GM19099 (cell line): ENCODE measurements around the gene LDLRAD4.

ENCODE experiments used
- POLR2A ChIP-seq: IDR thresholded peaks from 3 replicates; pipeline ENCODE4 v1.6.1; 2011; ENCODE audit warnings: low read depth; ENCODE audit not compliant: insufficient read length; ENCODE audit errors: extremely low read depth

LDLRAD4 gene

GRCh38 chr18:13218368-13218991 is at the start of gene LDLRAD4:
Gene LDLRAD4 (plus strand): TSS chr18:13218760.
- TF ChIP-seq POLR2A = no peak

DNA sequence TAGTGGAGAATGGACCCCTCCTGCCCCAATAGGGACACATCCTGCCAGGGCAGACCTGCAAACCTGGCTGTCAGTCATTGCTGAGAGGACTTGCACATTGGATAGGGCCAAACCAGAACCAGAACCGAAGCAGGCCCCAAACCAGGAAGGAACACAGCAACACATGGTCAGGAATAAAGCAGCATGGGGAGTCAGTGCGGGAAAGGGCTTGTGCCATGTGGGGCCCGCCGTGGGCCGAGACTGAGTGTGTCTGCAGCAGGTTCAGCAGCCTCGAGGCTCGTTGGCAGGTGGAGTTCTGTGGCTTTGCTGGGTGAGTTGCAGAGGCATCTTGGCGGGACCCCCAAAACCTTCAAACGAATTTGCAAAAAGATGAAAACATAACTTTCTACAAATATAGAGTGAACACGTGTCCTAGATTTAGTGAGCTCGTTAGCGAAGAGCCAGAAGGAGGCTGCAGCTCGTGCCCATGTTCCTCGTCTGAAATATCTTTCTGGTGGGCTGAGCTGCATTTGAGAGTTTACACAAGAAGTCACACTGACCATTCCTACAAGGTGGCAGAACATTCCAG is 44.9 kb upstream of the LDLRAD4 start:
- TF ChIP-seq POLR2A = no peak

GRCh38 chr18:13175266-13175665 is 43.3 kb upstream of the LDLRAD4 start:
- no peak for TF ChIP-seq POLR2A

DNA sequence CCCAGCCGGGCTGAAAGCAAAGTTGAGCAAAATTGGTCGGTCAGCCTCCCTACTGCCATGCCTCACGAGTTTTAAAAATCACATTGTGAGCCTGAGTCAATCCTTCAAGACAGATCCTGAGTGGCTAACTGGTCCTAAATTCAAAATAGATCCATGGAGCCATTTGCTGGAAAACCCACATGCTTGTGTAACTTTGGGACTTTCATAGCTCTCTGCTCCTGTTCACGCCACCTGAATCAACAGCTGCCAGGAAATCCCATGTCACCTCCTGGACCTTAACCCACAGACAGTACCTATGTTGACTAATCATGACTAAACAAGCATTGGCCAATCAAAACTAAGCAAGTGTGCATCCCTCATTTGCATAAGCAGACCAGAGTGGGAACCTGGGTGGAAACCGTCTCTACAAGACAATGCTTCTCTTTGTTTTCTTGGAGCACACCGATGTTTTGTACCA is 42.8 kb upstream of the LDLRAD4 start:
- TF ChIP-seq POLR2A = no peak

DNA sequence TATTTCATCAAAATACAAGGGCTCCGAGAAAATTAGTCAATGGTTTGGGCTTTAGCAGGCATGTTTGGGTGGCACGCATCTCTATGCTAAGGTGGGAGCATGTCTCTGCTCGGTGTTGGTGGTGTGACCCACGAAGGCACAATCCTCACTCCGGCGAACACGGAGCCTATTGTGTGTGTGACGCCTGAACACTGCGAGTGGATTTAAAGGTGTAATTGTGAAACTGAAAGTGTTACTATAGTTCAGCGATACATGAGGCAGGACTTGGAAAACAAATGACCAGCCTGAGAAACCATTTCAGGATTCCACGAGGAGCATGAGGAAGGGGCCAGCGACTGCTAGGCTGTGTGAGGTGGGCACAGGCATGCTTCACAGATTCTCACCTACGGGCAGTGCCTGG is 41.7 kb upstream of the LDLRAD4 start:
- no peak for TF ChIP-seq POLR2A

DNA sequence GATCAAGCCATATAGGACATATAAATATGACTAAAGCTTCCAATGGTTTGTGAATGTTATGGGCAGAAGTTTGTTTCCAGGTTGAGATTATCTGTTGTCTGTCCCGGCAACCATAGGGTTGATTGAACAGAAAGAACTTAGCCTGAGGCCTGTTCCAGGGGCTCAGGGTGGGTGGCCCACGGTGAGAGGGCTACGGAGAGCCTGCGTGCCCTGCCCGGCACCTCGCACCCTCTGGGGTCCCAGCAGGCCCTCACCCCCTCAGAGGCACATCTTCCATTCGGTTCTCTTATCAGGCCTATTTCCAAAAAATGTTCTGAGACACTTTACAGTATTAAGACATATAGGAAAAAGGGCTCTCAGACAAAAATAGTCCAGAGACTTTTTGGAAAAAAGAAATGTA is 40.4 kb upstream of the LDLRAD4 start:
- no peak for TF ChIP-seq POLR2A

- TF ChIP-seq POLR2A = no peak
Observed at GRCh38 chr18:13178976-13179375, 39.6 kb upstream of the LDLRAD4 start.

GRCh38 chr18:13179566-13180113 is 38.9 kb upstream of the LDLRAD4 start:
- no peak for TF ChIP-seq POLR2A

- TF ChIP-seq POLR2A = no peak
Observed at GRCh38 chr18:13180614-13181375, 37.8 kb upstream of the LDLRAD4 start.

DNA sequence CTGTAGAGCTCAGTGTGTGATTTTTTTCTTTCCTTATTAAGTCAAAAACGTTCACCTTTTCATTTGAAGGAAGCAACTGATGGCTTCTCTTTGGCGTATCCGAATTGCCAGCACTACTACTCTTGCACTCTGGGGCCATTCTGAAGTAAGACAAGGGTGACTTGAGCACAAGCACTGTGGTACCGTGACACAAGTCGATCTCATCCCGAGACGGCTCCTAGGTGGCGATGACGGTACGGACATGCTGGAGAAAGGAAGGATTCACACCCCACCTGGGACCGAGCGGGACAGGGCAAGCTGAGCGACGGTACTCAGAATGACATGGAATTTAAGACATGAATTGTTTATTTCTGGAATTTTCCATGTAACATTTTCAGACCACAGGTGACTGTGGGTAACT is 36.8 kb upstream of the LDLRAD4 start:
- no peak for TF ChIP-seq POLR2A

DNA sequence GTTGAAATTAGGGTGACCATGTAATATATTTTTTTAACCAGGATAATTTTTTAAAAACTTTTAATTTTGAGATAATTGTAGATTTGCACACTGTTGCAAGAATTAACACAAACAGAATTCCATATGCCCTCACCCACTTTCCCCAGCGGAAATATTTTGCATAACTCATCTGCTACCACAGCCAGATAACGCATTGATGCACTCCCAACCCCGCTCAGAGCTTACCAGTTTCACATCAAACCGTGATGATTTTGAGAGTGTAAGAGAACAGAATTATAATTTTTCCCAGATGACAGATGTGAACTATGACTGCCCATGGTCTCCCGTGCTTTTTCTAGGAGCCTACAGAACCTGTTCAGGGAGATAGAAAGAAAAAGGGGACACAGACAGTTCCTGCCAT is 35.2 kb upstream of the LDLRAD4 start:
- TF ChIP-seq POLR2A = no peak

GRCh38 chr18:13183790-13184189 is 34.8 kb upstream of the LDLRAD4 start:
- no peak for TF ChIP-seq POLR2A

DNA sequence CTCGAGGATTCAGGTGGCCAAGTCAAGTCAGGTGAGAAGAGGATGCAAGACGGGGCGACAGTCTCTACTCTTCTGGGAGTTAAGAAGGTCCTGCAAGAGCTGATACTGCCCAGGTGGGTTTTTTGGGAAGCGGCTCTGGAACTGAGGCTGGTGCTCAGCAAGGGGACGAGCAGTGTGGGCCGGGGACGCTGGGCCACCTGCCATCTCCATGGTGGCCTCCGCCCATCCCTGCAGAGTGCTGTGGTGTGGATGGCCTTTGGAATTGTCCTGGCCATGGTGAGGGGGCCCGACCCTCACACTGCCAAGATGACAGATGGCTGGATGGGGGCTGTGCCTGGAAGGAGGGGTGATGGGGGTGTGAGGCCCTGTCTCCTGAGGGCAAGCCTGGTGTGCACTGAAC is 34.2 kb upstream of the LDLRAD4 start:
- TF ChIP-seq POLR2A = no peak

- TF ChIP-seq POLR2A = no peak
Observed at GRCh38 chr18:13185675-13186198, 32.8 kb upstream of the LDLRAD4 start.

- no peak for TF ChIP-seq POLR2A
Observed at GRCh38 chr18:13186687-13187086, 31.9 kb upstream of the LDLRAD4 start.

GRCh38 chr18:13187498-13187897 is 31.1 kb upstream of the LDLRAD4 start:
- TF ChIP-seq POLR2A = no peak

DNA sequence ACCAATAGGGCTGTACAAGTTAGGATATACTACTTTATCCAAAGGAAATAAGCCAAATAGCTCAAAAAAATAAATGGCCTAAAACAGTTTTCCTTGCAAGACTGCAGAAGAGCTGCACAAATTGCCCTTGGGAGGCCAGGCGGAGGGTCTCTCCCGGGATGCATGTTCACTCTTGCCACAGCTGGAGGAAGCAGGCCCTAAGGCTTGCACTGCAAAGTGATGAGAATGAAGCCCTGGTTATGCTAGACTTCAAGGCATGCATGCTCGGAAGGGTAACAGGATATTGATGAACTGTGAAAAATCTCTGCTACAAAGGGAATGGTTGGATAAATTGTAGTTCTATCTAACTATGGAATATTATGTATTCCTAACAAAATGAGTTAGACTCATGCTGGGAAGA is 27.5 kb upstream of the LDLRAD4 start:
- TF ChIP-seq POLR2A = no peak

DNA sequence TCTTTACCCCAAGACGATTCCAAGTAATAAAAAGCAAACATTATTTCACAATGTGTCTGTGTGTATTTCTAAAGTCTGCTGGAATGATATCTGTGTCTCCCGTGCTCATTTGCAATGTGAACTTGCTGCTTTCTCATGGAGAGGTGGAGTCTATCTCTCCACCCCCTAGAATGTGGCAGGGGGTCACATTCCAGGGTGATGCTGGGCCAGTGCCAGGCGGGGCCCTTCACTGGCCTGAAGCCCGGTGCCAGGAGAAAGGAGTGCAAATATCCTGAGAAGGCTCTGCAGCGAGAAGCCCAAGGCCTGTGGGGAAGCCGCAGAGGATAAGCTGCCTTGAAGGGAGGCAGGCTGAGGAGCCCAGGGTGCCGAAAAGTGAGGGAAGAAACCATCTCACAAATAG is 26.8 kb upstream of the LDLRAD4 start:
- no peak for TF ChIP-seq POLR2A
